ENCODE measurements around the gene GIT1. TPM values are rescaled to one million over a fixed set of nuclear protein-coding genes. Genes with fewer than 3 reads are reported as not detected.

The GIT1 gene
- total RNA-seq, 1 donor from 2014 or later: 64.8 TPM

DNA sequence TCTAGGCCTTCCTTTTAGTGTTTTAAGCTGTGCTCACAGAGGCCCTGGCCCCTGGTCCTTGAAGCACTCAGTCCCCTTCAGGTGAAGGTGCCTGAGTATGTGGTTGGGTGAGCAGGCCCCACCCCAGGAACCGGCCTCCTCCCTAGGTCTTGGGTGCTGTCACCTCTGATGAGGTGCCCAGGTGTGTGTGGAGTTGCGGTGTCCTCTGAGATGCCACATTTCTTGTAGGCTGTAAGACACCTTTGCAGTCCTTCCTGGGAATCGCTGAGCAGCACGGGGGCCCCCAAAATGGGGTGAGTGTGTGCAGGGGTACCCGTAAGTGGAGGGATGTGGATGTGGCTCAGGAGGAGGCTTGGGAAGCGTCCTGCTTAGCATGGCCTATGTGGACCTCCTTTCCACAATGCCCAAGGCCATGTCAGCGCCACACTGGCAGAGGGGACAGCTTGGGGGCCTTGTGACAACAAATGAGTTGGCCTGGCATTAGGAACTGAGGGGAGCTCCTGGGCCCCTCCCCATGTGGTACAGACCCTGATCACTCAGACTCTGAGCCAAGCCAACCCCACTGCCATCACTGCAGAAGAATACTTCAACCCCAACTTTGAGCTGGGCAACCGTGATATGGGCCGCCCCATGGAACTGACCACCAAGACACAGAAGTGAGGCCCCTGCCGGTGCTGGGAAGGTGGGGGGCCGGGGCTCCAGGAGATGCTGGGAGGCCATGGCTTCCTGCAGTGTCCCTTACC is 22.1 kb upstream of the GIT1 start:
- Histone ChIP-seq H3K4me1 (peaks cover 29% of the 10 kb centered on the region), H3K4me3 (no peak overlapping the region), H3K9me3 (no peaks in the 10 kb centered on the region), H3K36me3 (no peaks in the 10 kb centered on the region), H3K27me3 (no peaks in the 10 kb centered on the region), H3K27ac (no peak overlapping the region)
- intact Hi-C loops (cut with DNase I): no loop called here
- no peak for ATAC-seq
- TF ChIP-seq, protein P1, sequence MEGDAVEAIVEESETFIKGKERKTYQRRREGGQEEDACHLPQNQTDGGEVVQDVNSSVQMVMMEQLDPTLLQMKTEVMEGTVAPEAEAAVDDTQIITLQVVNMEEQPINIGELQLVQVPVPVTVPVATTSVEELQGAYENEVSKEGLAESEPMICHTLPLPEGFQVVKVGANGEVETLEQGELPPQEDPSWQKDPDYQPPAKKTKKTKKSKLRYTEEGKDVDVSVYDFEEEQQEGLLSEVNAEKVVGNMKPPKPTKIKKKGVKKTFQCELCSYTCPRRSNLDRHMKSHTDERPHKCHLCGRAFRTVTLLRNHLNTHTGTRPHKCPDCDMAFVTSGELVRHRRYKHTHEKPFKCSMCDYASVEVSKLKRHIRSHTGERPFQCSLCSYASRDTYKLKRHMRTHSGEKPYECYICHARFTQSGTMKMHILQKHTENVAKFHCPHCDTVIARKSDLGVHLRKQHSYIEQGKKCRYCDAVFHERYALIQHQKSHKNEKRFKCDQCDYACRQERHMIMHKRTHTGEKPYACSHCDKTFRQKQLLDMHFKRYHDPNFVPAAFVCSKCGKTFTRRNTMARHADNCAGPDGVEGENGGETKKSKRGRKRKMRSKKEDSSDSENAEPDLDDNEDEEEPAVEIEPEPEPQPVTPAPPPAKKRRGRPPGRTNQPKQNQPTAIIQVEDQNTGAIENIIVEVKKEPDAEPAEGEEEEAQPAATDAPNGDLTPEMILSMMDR (IDR thresholded peaks at IDR 0.05): no peak
- DNase-seq: peak; percentile 46

DNA sequence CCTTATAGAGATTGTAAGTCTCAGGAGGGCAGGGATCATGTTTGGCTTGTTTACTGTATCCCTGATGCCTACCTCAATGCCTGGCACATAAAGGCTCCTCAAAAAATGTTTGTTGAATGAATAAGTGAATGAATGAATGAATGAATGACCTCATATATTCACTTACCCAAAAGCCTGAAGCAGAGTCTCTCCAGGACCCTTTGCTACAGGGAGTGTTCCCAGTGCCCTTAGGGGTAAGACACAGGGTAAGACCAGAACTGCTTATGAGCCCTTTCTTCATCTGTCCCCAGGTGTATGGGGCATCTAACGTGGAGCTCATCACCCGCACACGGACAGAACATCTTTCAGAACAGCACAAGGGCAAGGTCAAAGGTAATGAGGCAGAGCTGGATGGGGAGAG is 20.9 kb upstream of the GIT1 start:
- no peak overlapping the region for H3K4me3 ChIP-seq
- no peak overlapping the region for H3K27ac ChIP-seq
- no peaks in the 10 kb centered on the region for H3K27me3 ChIP-seq
- intact Hi-C loops (cut with DNase I): no loop called here
- DNase-seq (peak; percentile 26), ATAC-seq (no peak)
- no peaks in the 10 kb centered on the region for H3K36me3 ChIP-seq
- TF ChIP-seq, protein P1 (IDR thresholded peaks at IDR 0.05): no peak
- no peaks in the 10 kb centered on the region for H3K9me3 ChIP-seq
- peaks cover 20% of the 10 kb centered on the region for H3K4me1 ChIP-seq

DNA sequence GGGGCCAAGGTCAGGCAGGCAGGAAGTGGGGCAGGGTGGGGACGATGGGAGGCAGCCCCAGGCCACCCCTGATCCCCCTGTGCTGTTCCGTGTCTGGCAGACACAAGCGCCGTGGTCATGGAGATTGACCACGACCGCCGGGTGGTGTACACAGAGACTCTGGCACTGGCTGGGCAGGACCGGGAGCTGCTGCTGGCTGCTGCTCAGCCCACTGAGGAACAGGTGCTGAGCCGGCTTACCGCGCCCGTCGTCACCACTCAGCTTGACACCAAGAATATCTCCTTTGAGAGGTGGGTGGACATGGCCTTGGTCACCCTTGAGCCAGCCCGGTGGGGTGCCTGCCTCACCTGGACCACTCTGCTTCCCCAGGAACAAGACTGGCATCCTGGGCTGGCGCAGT is 19.5 kb upstream of the GIT1 start:
- Histone ChIP-seq H3K27me3 (no peaks in the 10 kb centered on the region), H3K4me1 (peaks cover 9% of the 10 kb centered on the region), H3K4me3 (no peak overlapping the region), H3K36me3 (no peaks in the 10 kb centered on the region), H3K9me3 (no peaks in the 10 kb centered on the region), H3K27ac (no peak overlapping the region)
- intact Hi-C loops (cut with DNase I): no loop called here
- DNase-seq (peak; percentile 57), ATAC-seq (no peak)
- TF ChIP-seq, protein P1 (IDR thresholded peaks at IDR 0.05): no peak

DNA sequence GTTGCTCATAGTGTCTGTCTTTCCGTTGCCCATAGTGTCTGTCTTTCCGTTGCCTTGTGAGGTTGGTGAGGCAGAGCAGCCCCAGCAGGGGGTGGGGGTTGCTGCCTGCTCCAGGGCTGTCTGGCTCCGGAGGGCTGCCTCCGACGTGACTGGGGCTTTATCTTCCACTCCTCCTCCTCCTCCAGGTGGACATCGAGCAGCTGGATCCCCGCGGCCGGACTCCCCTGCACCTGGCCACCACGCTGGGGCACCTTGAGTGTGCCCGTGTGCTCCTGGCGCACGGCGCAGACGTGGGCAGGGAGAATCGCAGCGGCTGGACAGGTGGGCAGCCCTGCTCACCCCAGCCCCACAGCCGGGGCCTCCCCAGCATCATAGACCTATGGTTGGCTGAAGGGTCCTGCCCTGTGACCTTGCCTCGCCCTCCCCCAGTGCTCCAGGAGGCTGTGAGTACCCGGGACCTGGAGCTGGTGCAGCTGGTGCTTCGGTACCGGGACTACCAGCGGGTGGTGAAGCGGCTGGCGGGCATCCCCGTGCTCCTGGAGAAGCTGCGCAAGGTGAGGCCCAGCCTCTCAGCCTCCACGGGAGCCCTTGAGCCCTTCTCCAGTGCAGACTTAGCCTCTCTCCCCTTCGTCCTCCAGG is 18.2 kb upstream of the GIT1 start:
- no peaks in the 10 kb centered on the region for H3K27me3 ChIP-seq
- intact Hi-C loops (cut with DNase I): no loop called here
- H3K4me1 ChIP-seq: no peaks in the 10 kb centered on the region
- no peak for DNase-seq
- H3K27ac ChIP-seq: no peak overlapping the region
- TF ChIP-seq, protein P1 (IDR thresholded peaks at IDR 0.05): no peak
- no peak overlapping the region for H3K4me3 ChIP-seq
- ATAC-seq: peak; percentile 8
- no peaks in the 10 kb centered on the region for H3K9me3 ChIP-seq
- no peaks in the 10 kb centered on the region for H3K36me3 ChIP-seq

DNA sequence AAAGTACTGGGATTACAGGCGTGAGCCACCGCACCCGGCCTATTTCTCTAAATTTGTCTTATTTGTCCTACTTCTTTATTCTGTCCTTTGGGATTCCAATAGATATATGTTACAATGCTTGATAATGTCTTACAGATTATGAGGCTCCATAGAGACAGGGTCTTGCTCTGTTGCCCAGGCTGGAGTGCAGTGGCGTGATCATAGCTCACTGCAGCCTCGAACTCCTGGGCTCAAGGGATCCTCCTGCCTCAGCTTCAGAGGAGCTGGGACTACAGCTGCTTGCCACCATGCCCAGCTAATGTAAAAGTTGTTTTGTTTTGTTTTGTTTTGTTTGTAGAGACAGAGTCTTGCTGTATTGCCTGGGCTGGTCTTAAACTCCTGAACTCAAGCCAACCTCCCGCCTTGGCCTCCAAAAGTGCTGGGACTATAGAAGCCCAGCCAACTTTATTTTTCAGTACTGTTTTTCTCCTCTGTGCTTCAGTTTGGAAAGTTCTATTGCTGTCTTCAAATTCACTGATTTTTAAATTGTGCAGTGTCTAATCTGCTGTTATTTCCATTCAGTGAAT is 13.7 kb upstream of the GIT1 start:
- TF ChIP-seq, protein P1 (IDR thresholded peaks at IDR 0.05): no peak
- Histone ChIP-seq H3K4me3 (no peak overlapping the region), H3K27ac (no peak overlapping the region), H3K9me3 (no peaks in the 10 kb centered on the region), H3K4me1 (no peaks in the 10 kb centered on the region), H3K36me3 (no peaks in the 10 kb centered on the region), H3K27me3 (no peaks in the 10 kb centered on the region)
- ATAC-seq (no peak), DNase-seq (no peak)
- intact Hi-C loops (cut with DNase I): no loop called here

Data from upper lobe of right lung (tissue), 1 donor.